BJ (cell line): Measurements from ENCODE around the gene TTC7B. TPM values are rescaled to one million over a fixed set of nuclear protein-coding genes. Genes with fewer than 3 reads are reported as not detected.

Experiments used
- CTCF ChIA-PET: fragments of 350-600 bp; formaldehyde crosslinking; extraction: SDS; loops from one replicate; lab custom pipeline; 2021; ENCODE audit warnings: antibody characterized with exemption, inconsistent platforms; lab: Yijun Ruan, JAX
- POLR2A ChIA-PET: fragments of 300-600 bp; sonication (Branson Sonifier 250); formaldehyde crosslinking; extraction: SDS; loops from one replicate; lab custom pipeline; 2021; ENCODE audit warnings: antibody characterized with exemption; lab: Charles Lee
- DNase-seq: peaks from one replicate; pipeline ENCODE4 v3.0.0-alpha.2; 2011; ENCODE audit warnings: low read depth
- H3K27me3 ChIP-seq: 2 replicates; pipeline ENCODE4 v1.6.0; 2011; ENCODE audit warnings: low read length; ENCODE audit not compliant: control insufficient read depth, insufficient read depth
- H3K36me3 ChIP-seq: 2 replicates; pipeline ENCODE4 v1.5.1; 2011; ENCODE audit warnings: low read length; ENCODE audit not compliant: control insufficient read depth, insufficient read depth
- H3K4me3 ChIP-seq: 2 replicates; pipeline ENCODE4 v1.5.1; 2011; ENCODE audit warnings: low read depth, mild to moderate bottlenecking, control low read depth, low read length
- polyA plus RNA-seq: library from polyadenylated mRNA; depleted of rRNA; stranded (reverse); fragments of >200 nt; gene quantifications from 2 replicates; pipeline ENCODE4 v1.2.3, GENCODE V29; 2011
- TF ChIP-seq, protein P1 (sequence below): IDR thresholded peaks from 2 replicates; pipeline ENCODE4 v1.5.1; 2011; ENCODE audit warnings: low read depth, mild to moderate bottlenecking, control low read depth, inconsistent platforms, low read length, moderate library complexity; ENCODE audit not compliant: insufficient read depth

Gene TTC7B
- polyA plus RNA-seq, 1 experiment, result 46.9 TPM

DNA sequence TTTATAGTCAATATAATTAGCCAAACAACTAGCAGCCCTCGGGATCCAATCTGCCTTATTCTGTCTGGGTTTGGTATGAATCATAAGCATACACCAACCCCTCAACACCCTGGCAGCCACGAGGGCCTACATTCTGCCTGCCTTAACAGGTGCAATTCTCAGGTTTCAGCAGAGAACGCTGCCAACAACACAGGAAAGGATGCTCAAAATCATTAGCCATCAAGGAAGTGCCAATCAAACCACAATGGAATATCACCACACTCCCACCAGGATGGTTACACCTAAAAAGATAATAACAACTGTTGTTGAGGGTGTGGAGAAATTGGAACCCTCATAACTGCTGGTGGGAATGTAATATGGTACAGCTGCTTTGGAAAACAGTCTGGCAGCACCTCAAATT lies 122.8 kb downstream of the TTC7B start:
- DNase-seq, result no peak

DNA sequence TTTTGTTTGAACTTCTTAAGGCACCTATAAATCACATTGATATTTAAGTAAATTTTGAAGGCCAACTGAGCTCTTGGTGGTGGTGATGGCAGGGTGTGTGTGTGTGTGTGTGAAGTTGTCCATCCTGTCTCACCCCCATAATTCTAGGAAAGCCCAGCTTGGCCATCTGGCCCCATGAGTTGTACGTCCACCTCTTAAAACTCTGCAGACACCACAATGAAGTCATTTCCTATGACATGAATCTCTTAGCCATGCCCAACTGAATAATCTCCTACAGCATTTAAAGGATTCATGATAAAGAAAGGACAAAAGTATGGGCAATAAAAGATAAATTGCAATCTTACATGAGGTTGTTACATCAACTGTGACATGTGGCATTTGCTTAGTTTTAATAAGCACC lies 123.4 kb downstream of the TTC7B start:
- TF ChIP-seq, protein P1, sequence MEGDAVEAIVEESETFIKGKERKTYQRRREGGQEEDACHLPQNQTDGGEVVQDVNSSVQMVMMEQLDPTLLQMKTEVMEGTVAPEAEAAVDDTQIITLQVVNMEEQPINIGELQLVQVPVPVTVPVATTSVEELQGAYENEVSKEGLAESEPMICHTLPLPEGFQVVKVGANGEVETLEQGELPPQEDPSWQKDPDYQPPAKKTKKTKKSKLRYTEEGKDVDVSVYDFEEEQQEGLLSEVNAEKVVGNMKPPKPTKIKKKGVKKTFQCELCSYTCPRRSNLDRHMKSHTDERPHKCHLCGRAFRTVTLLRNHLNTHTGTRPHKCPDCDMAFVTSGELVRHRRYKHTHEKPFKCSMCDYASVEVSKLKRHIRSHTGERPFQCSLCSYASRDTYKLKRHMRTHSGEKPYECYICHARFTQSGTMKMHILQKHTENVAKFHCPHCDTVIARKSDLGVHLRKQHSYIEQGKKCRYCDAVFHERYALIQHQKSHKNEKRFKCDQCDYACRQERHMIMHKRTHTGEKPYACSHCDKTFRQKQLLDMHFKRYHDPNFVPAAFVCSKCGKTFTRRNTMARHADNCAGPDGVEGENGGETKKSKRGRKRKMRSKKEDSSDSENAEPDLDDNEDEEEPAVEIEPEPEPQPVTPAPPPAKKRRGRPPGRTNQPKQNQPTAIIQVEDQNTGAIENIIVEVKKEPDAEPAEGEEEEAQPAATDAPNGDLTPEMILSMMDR, result no peak
- no peaks in the 10 kb centered on the region for H3K27me3 ChIP-seq
- no peak overlapping the region for H3K4me3 ChIP-seq
- ChIA-PET CTCF (interaction anchor here (1.2 to 1.4 kb wide), 2 partner anchors 293 to 314 kb away, joined by 3 to 4 read pairs; no protein-coding TSS in a partner anchor), POLR2A (no interaction called here)
- no peak for DNase-seq
- no peaks in the 10 kb centered on the region for H3K36me3 ChIP-seq

More for the DNA sequence above, 122.8 kb downstream of the TTC7B start:
- no peak overlapping the region for H3K4me3 ChIP-seq
- no peaks in the 10 kb centered on the region for H3K27me3 ChIP-seq
- ChIA-PET CTCF (no interaction called here), POLR2A (no interaction called here)
- H3K36me3 ChIP-seq, result no peaks in the 10 kb centered on the region
- TF ChIP-seq, protein P1, result no peak

DNA sequence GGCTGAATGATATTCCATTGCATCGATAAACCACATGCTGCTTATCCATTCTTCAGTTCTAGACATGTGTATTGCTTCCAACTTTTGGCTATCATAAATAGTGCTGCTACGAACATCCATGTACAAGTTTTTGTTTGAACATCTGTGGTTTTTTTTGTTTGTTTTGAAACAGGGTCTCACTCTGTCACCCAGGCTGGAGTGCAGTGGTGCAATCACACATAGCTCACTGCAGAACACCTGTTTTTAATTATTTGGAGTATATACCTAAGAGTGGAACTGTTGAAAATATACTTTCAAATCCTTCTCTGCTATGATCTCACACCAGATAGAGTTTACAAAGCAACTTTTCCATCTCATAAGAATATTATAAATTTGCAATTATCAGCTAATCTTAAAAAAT lies 124.2 kb downstream of the TTC7B start:
- Histone ChIP-seq H3K4me3 (no peak overlapping the region), H3K36me3 (no peaks in the 10 kb centered on the region), H3K27me3 (no peaks in the 10 kb centered on the region)
- POLR2A ChIA-PET, result no interaction called here
- CTCF ChIA-PET, result interaction anchor here (1.0 to 1.4 kb wide), 3 partner anchors 12 to 313 kb away, joined by 3 to 4 read pairs (median 4); no protein-coding TSS in a partner anchor
- TF ChIP-seq, protein P1, result no peak
- DNase-seq, result no peak

DNA sequence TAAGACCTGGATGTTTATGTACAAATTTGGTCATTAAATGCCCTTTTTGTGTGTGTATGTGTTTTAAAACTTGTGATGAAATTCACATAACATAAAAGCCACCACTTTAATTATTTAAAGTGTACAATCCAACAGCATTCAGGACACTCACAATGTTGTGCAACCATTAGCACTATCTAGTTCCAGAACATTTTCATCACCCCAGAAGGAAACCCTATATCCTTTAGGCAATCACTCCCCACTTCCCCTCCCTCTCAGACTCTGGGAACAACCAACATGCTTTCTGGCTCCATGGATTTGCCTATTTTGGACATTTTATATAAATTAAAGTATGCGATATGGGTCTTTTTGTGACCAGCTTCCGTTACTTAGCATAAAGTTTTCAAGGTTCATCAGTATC lies 124.6 kb downstream of the TTC7B start:
- DNase-seq, result no peak
- H3K4me3 ChIP-seq, result no peak overlapping the region
- H3K27me3 ChIP-seq, result no peaks in the 10 kb centered on the region
- ChIA-PET POLR2A (no interaction called here), CTCF (interaction anchor here (1.0 to 2.3 kb wide), 4 partner anchors 11 to 313 kb away, joined by 3 to 7 read pairs (median 4); no protein-coding TSS in a partner anchor)
- H3K36me3 ChIP-seq, result no peaks in the 10 kb centered on the region
- TF ChIP-seq, protein P1, result no peak

DNA sequence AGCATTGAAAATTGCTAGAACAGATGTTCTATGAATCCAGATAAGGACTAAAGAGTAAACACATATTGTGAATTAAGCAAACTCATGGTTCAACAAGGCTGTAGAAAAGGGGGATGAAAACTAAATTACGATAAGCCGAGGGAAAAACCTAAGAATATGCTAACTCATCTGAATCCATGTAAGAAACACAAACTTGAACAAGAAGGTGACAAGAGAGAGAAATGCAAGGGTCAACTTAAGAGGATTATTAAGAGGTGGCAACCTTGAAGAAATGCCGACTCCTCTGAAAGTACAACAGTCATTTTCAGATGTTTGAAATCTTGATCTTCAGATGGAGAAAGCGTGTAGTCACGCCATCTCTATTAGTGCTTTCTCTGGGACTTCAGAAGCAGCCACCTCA lies 128.6 kb downstream of the TTC7B start:
- TF ChIP-seq, protein P1, result no peak
- no peaks in the 10 kb centered on the region for H3K27me3 ChIP-seq
- DNase-seq, result no peak
- H3K36me3 ChIP-seq, result no peaks in the 10 kb centered on the region
- ChIA-PET CTCF (interaction anchor here (1.1 to 1.2 kb wide), 2 partner anchors 10 to 288 kb away, joined by 5 to 6 read pairs; no protein-coding TSS in a partner anchor), POLR2A (no interaction called here)
- H3K4me3 ChIP-seq, result no peak overlapping the region
